Naive thymus-derived CD8-positive, alpha-beta T cell (primary cell): ENCODE results near the gene KDM3B. TPM values are rescaled to one million over a fixed set of nuclear protein-coding genes. Genes with fewer than 3 reads are reported as not detected.
"Not testable (repeated sequence)": the region's sequence is repeated elsewhere in the genome, so short reads cannot be mapped to it uniquely, and the experiment has no call there.

Source experiments
- ATAC-seq, 2 donors: fragments of 150-1000 bp; cut with Tn5 transposase in 1 of 2; sonication (Bioruptor Pico), chemical (Tn5 transposase) in 1 of 2; 1 replicate in 1 of 2; 2 replicates in 1 of 2; pipeline ENCODE4 v1.10.0; 2021; ENCODE audit warnings: mild to moderate bottlenecking in 2 of 2, moderate library complexity in 2 of 2
- POLR2A ChIA-PET: fragments of 350-600 bp; sonication (Branson Sonifier 250); formaldehyde crosslinking; loops from one replicate; lab custom pipeline; 2021; ENCODE audit warnings: antibody characterized with exemption; lab: Charles Lee
- DNase-seq, 10 donors: peaks; one replicate each; pipeline versions ENCODE4 v3.0.0 to v3.0.0-alpha.2; 2020 to 2022
- H3K27ac Mint-ChIP-seq, 10 donors: one replicate each; pipeline ENCODE4 v1.8.0; 2020 to 2022; ENCODE audit warnings: mild to moderate bottlenecking in 10 of 10, mixed read lengths in 10 of 10, moderate library complexity in 4 of 10, inconsistent platforms in 1 of 10
- H3K27me3 Mint-ChIP-seq, 5 donors: one replicate each; pipeline ENCODE4 v1.8.0; 2021 to 2022; ENCODE audit warnings: mixed read lengths in 5 of 5
- H3K36me3 Mint-ChIP-seq, 3 donors: one replicate each; pipeline ENCODE4 v1.8.0; 2020 to 2022; ENCODE audit warnings: mixed read lengths in 3 of 3, mild to moderate bottlenecking in 2 of 3, inconsistent platforms in 1 of 3
- H3K4me1 Mint-ChIP-seq, 4 donors: one replicate each; pipeline ENCODE4 v1.8.0; 2021 to 2022; ENCODE audit warnings: mixed read lengths in 4 of 4
- H3K4me3 Mint-ChIP-seq, 10 donors: one replicate each; pipeline ENCODE4 v1.8.0; 2020 to 2022; ENCODE audit warnings: mild to moderate bottlenecking in 10 of 10, mixed read lengths in 10 of 10, moderate library complexity in 6 of 10, inconsistent platforms in 1 of 10
- H3K9me3 Mint-ChIP-seq, 9 donors: one replicate each; pipeline ENCODE4 v1.8.0; 2020 to 2022; ENCODE audit warnings: mixed read lengths in 9 of 9, mild to moderate bottlenecking in 3 of 9, inconsistent platforms in 1 of 9, moderate library complexity in 1 of 9
- polyA plus RNA-seq, 3 donors: library from polyadenylated mRNA; unstranded; fragments of 300-500 nt; fragmentation: Illumina TruSeq; gene quantifications; one replicate each; pipeline ENCODE4 v1.2.3, GENCODE V29; 2021
- total RNA-seq, 8 experiments: library from RNA in 2 of 8; stranded (reverse) in 2 of 8; gene quantifications; one replicate each; pipeline ENCODE4 v1.2.3 and lab custom pipeline; 2021 to 2026

Gene KDM3B, protein sequence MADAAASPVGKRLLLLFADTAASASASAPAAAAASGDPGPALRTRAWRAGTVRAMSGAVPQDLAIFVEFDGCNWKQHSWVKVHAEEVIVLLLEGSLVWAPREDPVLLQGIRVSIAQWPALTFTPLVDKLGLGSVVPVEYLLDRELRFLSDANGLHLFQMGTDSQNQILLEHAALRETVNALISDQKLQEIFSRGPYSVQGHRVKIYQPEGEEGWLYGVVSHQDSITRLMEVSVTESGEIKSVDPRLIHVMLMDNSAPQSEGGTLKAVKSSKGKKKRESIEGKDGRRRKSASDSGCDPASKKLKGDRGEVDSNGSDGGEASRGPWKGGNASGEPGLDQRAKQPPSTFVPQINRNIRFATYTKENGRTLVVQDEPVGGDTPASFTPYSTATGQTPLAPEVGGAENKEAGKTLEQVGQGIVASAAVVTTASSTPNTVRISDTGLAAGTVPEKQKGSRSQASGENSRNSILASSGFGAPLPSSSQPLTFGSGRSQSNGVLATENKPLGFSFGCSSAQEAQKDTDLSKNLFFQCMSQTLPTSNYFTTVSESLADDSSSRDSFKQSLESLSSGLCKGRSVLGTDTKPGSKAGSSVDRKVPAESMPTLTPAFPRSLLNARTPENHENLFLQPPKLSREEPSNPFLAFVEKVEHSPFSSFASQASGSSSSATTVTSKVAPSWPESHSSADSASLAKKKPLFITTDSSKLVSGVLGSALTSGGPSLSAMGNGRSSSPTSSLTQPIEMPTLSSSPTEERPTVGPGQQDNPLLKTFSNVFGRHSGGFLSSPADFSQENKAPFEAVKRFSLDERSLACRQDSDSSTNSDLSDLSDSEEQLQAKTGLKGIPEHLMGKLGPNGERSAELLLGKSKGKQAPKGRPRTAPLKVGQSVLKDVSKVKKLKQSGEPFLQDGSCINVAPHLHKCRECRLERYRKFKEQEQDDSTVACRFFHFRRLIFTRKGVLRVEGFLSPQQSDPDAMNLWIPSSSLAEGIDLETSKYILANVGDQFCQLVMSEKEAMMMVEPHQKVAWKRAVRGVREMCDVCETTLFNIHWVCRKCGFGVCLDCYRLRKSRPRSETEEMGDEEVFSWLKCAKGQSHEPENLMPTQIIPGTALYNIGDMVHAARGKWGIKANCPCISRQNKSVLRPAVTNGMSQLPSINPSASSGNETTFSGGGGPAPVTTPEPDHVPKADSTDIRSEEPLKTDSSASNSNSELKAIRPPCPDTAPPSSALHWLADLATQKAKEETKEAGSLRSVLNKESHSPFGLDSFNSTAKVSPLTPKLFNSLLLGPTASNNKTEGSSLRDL (N-terminal part only)
- 10 to 100 TPM; 84.0 to 97.5 TPM for total RNA-seq
- polyA plus RNA-seq: 10 to 100 TPM in 2 of 3 donors, 1 to 10 TPM in 1; 6.9 to 12.3 (median 10.6) TPM
- total RNA-seq (lab: John Stamatoyannopoulos, UW): 135 to 236 (median 191) reads per million in 6 experiments

DNA sequence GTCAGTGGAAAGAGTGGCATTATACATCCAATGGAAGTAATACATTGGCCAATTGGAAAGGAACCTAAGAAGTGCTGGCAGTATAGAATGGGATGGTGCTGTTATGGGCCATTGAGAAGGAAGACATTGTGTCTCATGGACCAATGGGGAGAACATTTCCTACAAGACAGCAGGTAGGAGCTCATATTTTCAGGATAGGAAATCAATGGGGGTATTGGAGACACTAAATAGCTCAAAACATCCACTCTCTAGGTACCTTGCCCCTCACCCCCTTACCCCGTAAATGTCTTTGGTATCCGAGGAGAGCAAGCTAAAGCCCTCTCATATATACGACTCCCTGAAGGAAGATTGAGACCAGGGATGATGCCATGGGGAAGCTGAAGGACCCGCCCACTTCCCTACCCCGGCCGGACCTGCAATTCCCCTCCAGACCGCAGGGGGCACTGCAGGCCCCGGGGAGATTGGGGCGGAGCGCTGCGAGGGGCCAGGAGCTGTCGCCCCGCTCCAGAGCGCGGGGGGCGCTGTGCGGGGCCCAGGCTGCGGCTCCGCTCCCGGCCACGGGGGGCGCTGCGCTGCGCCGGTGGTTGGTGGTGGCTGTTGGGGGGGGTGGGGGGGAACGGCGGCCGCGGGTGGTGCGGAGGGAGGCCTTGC lies at the start of gene KDM3B:
KDM3B (plus strand) TSS at position 615 of the 651 bp plus-strand sequence. CDS start 111 bp downstream, outside the sequence.
- ATAC-seq (peak; percentile 69 to 81), DNase-seq (peak; percentile 88 to 98 (median 93))
- Mint-ChIP-seq H3K4me3 (peak within 1 kb of the TSS; percentile 90 to 100 (median 96)), H3K9me3 (peaks cover 0 to 7% (median 0%) of the 10 kb centered on the region in 9 donors), H3K27ac (peak within 1 kb of the TSS; percentile 93 to 98 (median 95)), H3K4me1 (peaks cover 27 to 54% (median 47%) of the 10 kb centered on the region in 4 donors), H3K27me3 (no peaks in the 10 kb centered on the region), H3K36me3 (peaks cover 0 to 18% (median 4%) of the 10 kb centered on the region in 3 donors)
- POLR2A ChIA-PET: interaction anchor here (0.7 to 10.6 kb wide), 11 partner anchors 15 to 223 kb away, joined by 3 to 274 read pairs (median 3); partner anchors contain the start of genes BRD8, CDC25C, EGR1 and ETF1

DNA sequence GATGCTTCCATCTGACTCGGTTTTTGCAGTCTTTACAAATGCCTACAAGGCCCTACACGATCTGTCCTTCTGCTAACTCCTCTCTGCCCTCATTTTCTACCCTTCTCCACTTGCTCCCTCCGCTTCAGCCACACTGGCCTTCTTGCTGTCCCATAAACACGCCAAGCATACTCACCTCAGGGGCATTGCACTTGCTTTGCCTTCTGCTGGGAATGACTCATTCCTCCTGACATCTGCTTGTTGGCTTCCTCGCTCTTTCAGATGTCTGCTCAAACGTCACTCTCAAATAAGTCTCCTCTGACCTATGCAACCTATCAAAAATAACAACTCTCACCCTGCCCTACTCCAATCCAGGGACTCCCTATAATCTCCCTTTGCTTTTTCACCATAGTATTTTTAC lies 49.1 kb upstream of the KDM3B start:
- no peaks in the 10 kb centered on the region for H3K27me3 Mint-ChIP-seq
- peaks cover 0 to 3% (median 0%) of the 10 kb centered on the region in 9 donors for H3K9me3 Mint-ChIP-seq
- no peaks in the 10 kb centered on the region for H3K36me3 Mint-ChIP-seq
- no peak overlapping the region for H3K4me3 Mint-ChIP-seq
- ATAC-seq (no peak), DNase-seq (no peak)
- POLR2A ChIA-PET: no interaction called here
- no peaks in the 10 kb centered on the region for H3K4me1 Mint-ChIP-seq
- H3K27ac Mint-ChIP-seq: no peak overlapping the region

GRCh38 chr5:138305797-138306196 lies 46.7 kb upstream of the KDM3B start:
- ATAC-seq (no peak), DNase-seq (peak in 1 of 10 donors; percentile 11)
- Mint-ChIP-seq H3K4me3 (no peak overlapping the region), H3K4me1 (no peaks in the 10 kb centered on the region), H3K36me3 (no peaks in the 10 kb centered on the region), H3K9me3 (no peaks in the 10 kb centered on the region), H3K27ac (no peak overlapping the region), H3K27me3 (peaks cover 0 to 5% (median 0%) of the 10 kb centered on the region in 5 donors)
- POLR2A ChIA-PET: no interaction called here

DNA sequence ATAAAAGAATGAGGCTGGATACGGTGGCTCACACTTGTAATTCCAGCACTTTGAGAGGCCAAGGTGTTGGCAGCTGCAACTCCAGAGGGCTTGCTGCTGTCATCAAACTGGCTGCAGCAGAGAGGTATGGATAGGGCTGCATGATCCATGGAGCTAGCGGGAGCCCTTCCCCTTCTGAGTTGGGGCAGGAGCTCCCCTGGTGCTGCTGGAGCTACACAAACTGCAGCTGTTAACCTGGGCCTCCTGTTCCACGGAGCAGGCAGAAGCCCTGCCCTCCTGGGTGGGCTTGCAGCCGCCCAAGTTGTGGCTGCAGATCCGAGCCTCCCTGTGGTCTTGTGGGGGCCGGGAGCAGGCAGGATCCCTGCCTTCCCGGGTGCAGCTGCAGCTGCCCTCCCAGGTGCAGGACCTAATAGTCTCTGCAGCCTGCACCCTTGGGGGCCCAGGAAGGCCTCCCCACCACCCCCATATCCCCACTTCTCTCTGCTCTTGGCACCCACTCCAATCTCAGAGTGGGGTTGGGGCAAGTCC lies 36.7 kb upstream of the KDM3B start:
- peaks cover 0 to 8% (median 0%) of the 10 kb centered on the region in 5 donors for H3K27me3 Mint-ChIP-seq
- no peaks in the 10 kb centered on the region for H3K4me1 Mint-ChIP-seq
- H3K9me3 Mint-ChIP-seq: no peaks in the 10 kb centered on the region
- DNase-seq (no peak), ATAC-seq (no peak)
- POLR2A ChIA-PET: no interaction called here
- no peak overlapping the region for H3K4me3 Mint-ChIP-seq
- no peaks in the 10 kb centered on the region for H3K36me3 Mint-ChIP-seq
- no peak overlapping the region for H3K27ac Mint-ChIP-seq

GRCh38 chr5:138316355-138316754 lies 36.1 kb upstream of the KDM3B start:
- Mint-ChIP-seq H3K4me1 (no peaks in the 10 kb centered on the region), H3K4me3 (no peak overlapping the region), H3K9me3 (no peaks in the 10 kb centered on the region), H3K27ac (no peak overlapping the region), H3K36me3 (no peaks in the 10 kb centered on the region), H3K27me3 (peaks cover 0 to 8% (median 0%) of the 10 kb centered on the region in 5 donors)
- DNase-seq: no peak
- no peak for ATAC-seq
- POLR2A ChIA-PET: no interaction called here

GRCh38 chr5:138318211-138318610 lies 34.3 kb upstream of the KDM3B start:
- H3K9me3 Mint-ChIP-seq, DNase-seq, H3K36me3 Mint-ChIP-seq, H3K4me1 Mint-ChIP-seq, H3K4me3 Mint-ChIP-seq, POLR2A ChIA-PET, H3K27ac Mint-ChIP-seq, H3K27me3 Mint-ChIP-seq, ATAC-seq: not testable (repeated sequence)

DNA sequence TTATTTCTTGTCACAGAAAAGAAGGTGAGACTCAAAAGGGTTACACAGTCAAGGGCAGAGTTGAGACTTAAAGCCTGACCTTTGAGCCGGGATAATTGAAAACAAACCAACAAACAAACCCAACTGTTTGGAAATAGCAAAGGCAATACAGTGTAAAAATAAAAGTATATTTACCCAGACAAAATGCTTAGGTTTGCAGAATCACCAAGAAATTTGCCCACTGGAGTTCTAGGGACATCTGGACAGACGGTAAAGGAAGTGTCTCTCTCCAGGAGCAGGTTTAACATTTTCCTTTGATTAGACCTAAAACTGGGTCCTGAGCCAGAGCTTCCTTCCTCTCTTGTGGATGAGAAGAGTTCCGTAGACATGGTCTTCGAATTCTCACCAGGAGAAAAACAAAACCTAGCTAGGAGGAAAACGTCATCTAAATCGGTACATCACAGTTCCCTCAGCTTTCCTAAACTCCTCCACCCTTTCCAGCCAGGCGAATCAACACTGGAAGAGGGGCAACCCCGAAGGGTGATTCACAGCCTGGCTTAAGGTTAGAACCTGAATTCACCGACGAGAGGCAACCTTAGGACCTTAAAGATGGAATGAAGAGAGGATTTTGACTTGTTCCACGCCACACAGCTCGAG lies 21.6 kb upstream of the KDM3B start:
- POLR2A ChIA-PET: interaction anchor here (1.1 to 13.9 kb wide), 2 partner anchors 20 to 245 kb away, joined by 6 to 274 read pairs; partner anchors contain the start of genes HSPA9 and KDM3B
- Mint-ChIP-seq H3K4me3 (peak overlapping the region; percentile 82 to 97 (median 88)), H3K9me3 (no peaks in the 10 kb centered on the region), H3K36me3 (no peaks in the 10 kb centered on the region), H3K4me1 (peaks cover 7 to 17% (median 15%) of the 10 kb centered on the region in 4 donors), H3K27me3 (no peaks in the 10 kb centered on the region), H3K27ac (peak overlapping the region in 3 of 10 donors; percentile 19 to 76 (median 46))
- ATAC-seq (no peak), DNase-seq (no peak)

- Mint-ChIP-seq H3K4me3 (peak within 1 kb of the TSS; percentile 82 to 97 (median 88)), H3K27me3 (no peaks in the 10 kb centered on the region), H3K9me3 (no peaks in the 10 kb centered on the region), H3K4me1 (peaks cover 7 to 17% (median 16%) of the 10 kb centered on the region in 4 donors), H3K36me3 (no peaks in the 10 kb centered on the region), H3K27ac (peak within 1 kb of the TSS; percentile 0 to 92 (median 72))
- POLR2A ChIA-PET: interaction anchor here (0.6 to 13.9 kb wide), 6 partner anchors 10 to 1010 kb away, joined by 3 to 274 read pairs (median 4); partner anchors contain the start of genes ETF1, HSPA9, KDM3B and PAIP2
- DNase-seq (peak; percentile 88 to 98 (median 96)), ATAC-seq (peak; percentile 99 to 100)
Measured at GRCh38 chr5:138331449-138332368, 20.8 kb upstream of the KDM3B start, which contains the start of gene CDC25C. TSS of gene CDC25C (minus strand) at chr5:138331804. CDS start at chr5:138331180, 624 bp downstream.

GRCh38 chr5:138334867-138335447 lies 17.5 kb upstream of the KDM3B start:
- no peaks in the 10 kb centered on the region for H3K27me3 Mint-ChIP-seq
- ATAC-seq (no peak), DNase-seq (no peak)
- H3K4me3 Mint-ChIP-seq: peak overlapping the region in 4 of 10 donors; percentile 9 to 44 (median 38)
- peaks cover 20 to 40% (median 38%) of the 10 kb centered on the region in 4 donors for H3K4me1 Mint-ChIP-seq
- no peaks in the 10 kb centered on the region for H3K9me3 Mint-ChIP-seq
- H3K27ac Mint-ChIP-seq: peak overlapping the region in 3 of 10 donors; percentile 27 to 60 (median 39)
- H3K36me3 Mint-ChIP-seq: no peaks in the 10 kb centered on the region
- POLR2A ChIA-PET: interaction anchor here (13.9 kb wide), 1 partner anchor 16 kb away, joined by 274 read pairs; the partner anchor contains the start of gene KDM3B
